ENCODE measurements around the gene CCSER1.
A peak's percentile ranks its signal among the peaks of the same experiment; 100 is the strongest.
"Not testable (repeated sequence)": the region's sequence is repeated elsewhere in the genome, so short reads cannot be mapped to it uniquely, and the experiment has no call there.

Gene CCSER1

GRCh38 chr4:90306810-90307209, 179.6 kb downstream of the CCSER1 start:
- no peak for DNase-seq

GRCh38 chr4:90317140-90317539, 189.9 kb downstream of the CCSER1 start:
- DNase-seq = not testable (repeated sequence)

GRCh38 chr4:90317785-90318184, 190.6 kb downstream of the CCSER1 start:
- DNase-seq = no peak

- no peak for DNase-seq
Measured at GRCh38 chr4:90318193-90318592, 191.0 kb downstream of the CCSER1 start.

- peak; percentile 3 for DNase-seq
Measured at GRCh38 chr4:90328558-90328957, 201.4 kb downstream of the CCSER1 start.

GRCh38 chr4:90330546-90330945, 203.4 kb downstream of the CCSER1 start:
- DNase-seq = no peak

GRCh38 chr4:90345549-90346215, 218.5 kb downstream of the CCSER1 start:
- no peak for DNase-seq

GRCh38 chr4:90349636-90350035, 222.4 kb downstream of the CCSER1 start:
- no peak for DNase-seq

- peak; percentile 11 for DNase-seq
Measured at GRCh38 chr4:90357117-90357710, 230.0 kb downstream of the CCSER1 start.

- no peak for DNase-seq
Measured at GRCh38 chr4:90375081-90375480, 247.9 kb downstream of the CCSER1 start.

- no peak for DNase-seq
Measured at GRCh38 chr4:90393215-90393614, 266.0 kb downstream of the CCSER1 start.

- DNase-seq = no peak
Measured at GRCh38 chr4:90403781-90404180, 276.6 kb downstream of the CCSER1 start.

- not testable (repeated sequence) for DNase-seq
Measured at GRCh38 chr4:90407897-90408296, 280.7 kb downstream of the CCSER1 start.

GRCh38 chr4:90412786-90413185, 285.6 kb downstream of the CCSER1 start:
- DNase-seq = not testable (repeated sequence)

- DNase-seq = no peak
Measured at GRCh38 chr4:90415116-90415515, 287.9 kb downstream of the CCSER1 start.

GRCh38 chr4:90419124-90419711, 292.0 kb downstream of the CCSER1 start:
- DNase-seq = peak; percentile 16

- DNase-seq = no peak
Measured at GRCh38 chr4:90421161-90421560, 294.0 kb downstream of the CCSER1 start.

GRCh38 chr4:90425893-90426292, 298.7 kb downstream of the CCSER1 start:
- DNase-seq = no peak

- DNase-seq = no peak
Measured at GRCh38 chr4:90438522-90438921, 311.3 kb downstream of the CCSER1 start.

- no peak for DNase-seq
Measured at GRCh38 chr4:90441770-90442169, 314.6 kb downstream of the CCSER1 start.

- no peak for DNase-seq
Measured at GRCh38 chr4:90442619-90443018, 315.4 kb downstream of the CCSER1 start.

GRCh38 chr4:90443231-90443630, 316.0 kb downstream of the CCSER1 start:
- DNase-seq = no peak

GRCh38 chr4:90444904-90445303, 317.7 kb downstream of the CCSER1 start:
- no peak for DNase-seq

GRCh38 chr4:90445380-90445779, 318.2 kb downstream of the CCSER1 start:
- DNase-seq = no peak

- DNase-seq = no peak
Measured at GRCh38 chr4:90449626-90450025, 322.4 kb downstream of the CCSER1 start.

All from DMS 273 treated with DMSO at 0.1 percent for 48 hours (cell line).